K562 (cell line): ENCODE results near the gene TWIST1. TPM values are rescaled to one million over a fixed set of nuclear protein-coding genes. Genes with fewer than 3 reads are reported as not detected.

Experiments used
- ATAC-seq: fragments of 200-7000 bp; cut with Tn5 transposase; 3 replicates; pipeline ENCODE4 v1.9.1; 2020; ENCODE audit warnings: moderate library complexity
- BruUV-seq: library from RNA; stranded (reverse); fragments of 400-500 nt; replicated peaks from 2 replicates; lab custom pipeline; 2021; lab: Mats Ljungman, UMichigan
- CTCF ChIA-PET: fragments of 300-600 bp; formaldehyde crosslinking; extraction: SDS; loops from one replicate; lab custom pipeline; 2021; ENCODE audit warnings: low intra/inter-chr PET ratio; lab: Yijun Ruan, JAX
- POLR2A ChIA-PET: fragments of 300-600, 350-650 bp; sonication (Branson Sonifier 250); formaldehyde crosslinking; extraction: SDS; loops from one replicate; lab custom pipeline; 2021; ENCODE audit warnings: antibody characterized with exemption, inconsistent platforms; lab: Yijun Ruan, JAX
- DNase-seq, 4 experiments: peaks; one replicate each; pipeline versions ENCODE4 v3.0.0 to v3.0.0-alpha.2; 2011 to 2018; ENCODE audit warnings: low spot score in 3 of 4, mixed read lengths in 3 of 4; ENCODE audit errors: extremely low read depth in 1 of 4
- FAIRE-seq: peaks from 2 replicates; lab custom pipeline; 2011; peaks lifted over from hg19 to GRCh38; lab: Jason Lieb, UNC
- H2AFZ ChIP-seq: 2 replicates; pipeline ENCODE4 v1.6.0; 2011; ENCODE audit warnings: low read depth, low read length, control low read depth, inconsistent platforms
- H3K27ac ChIP-seq: fragments of 200-600 bp; 3 replicates; pipeline ENCODE4 v1.8.0; 2011; ENCODE audit warnings: low read depth, mild to moderate bottlenecking, control low read depth, inconsistent platforms, low read length, moderate library complexity, mixed read lengths; ENCODE audit errors: extremely low read depth
- H3K27me3 ChIP-seq, 2 experiments: fragments of 300-600 bp in 1 of 2; 2 replicates in 1 of 2; 3 replicates in 1 of 2; pipeline versions ENCODE4 v1.6.0 to v1.8.0; 2011; ENCODE audit warnings: inconsistent platforms in 2 of 2, low read length in 2 of 2, mild to moderate bottlenecking in 1 of 2, mixed read lengths in 1 of 2, moderate library complexity in 1 of 2; ENCODE audit not compliant: control insufficient read depth in 2 of 2, insufficient read depth in 2 of 2
- H3K36me3 ChIP-seq: fragments of 300-600 bp; 3 replicates; pipeline ENCODE4 v1.8.0; 2011; ENCODE audit warnings: mild to moderate bottlenecking, low read length, inconsistent platforms; ENCODE audit not compliant: control insufficient read depth, insufficient read depth
- H3K4me1 ChIP-seq, 2 experiments: fragments of 200-600 bp in 1 of 2; replicated peaks in 1 of 2; 2 replicates in 1 of 2; 3 replicates in 1 of 2; pipeline versions ENCODE4 v1.5.1 to v1.8.0; 2011; ENCODE audit warnings: inconsistent platforms in 2 of 2, low read length in 2 of 2, mild to moderate bottlenecking in 1 of 2, mixed read lengths in 1 of 2, moderate library complexity in 1 of 2; ENCODE audit not compliant: control insufficient read depth in 2 of 2, insufficient read depth in 2 of 2
- H3K4me2 ChIP-seq: 2 replicates; pipeline ENCODE4 v1.6.1; 2011; ENCODE audit warnings: low read length, control low read depth, inconsistent platforms, mixed read lengths; ENCODE audit not compliant: insufficient read depth
- H3K4me3 ChIP-seq: fragments of 200-600 bp; sonication (generic), shearing (Covaris generic); 2 replicates; pipeline ENCODE4 v1.5.1; 2016; ENCODE audit warnings: control low read depth, inconsistent platforms
- H3K79me2 ChIP-seq: fragments of 200-600 bp; 3 replicates; pipeline ENCODE4 v1.8.0; 2011; ENCODE audit warnings: low read length, inconsistent platforms; ENCODE audit not compliant: control insufficient read depth, insufficient read depth
- H3K9ac ChIP-seq, 2 experiments: 2 replicates each; pipeline versions ENCODE4 v1.6.0 to v1.6.1; 2011; ENCODE audit warnings: low read depth in 2 of 2, low read length in 2 of 2, control low read depth in 1 of 2, inconsistent platforms in 1 of 2, mild to moderate bottlenecking in 1 of 2, mixed read lengths in 1 of 2; ENCODE audit not compliant: insufficient read depth in 1 of 2
- H3K9me1 ChIP-seq: one replicate; pipeline ENCODE4 v1.6.0; 2011; ENCODE audit warnings: inconsistent platforms, mild to moderate bottlenecking, low read length, moderate library complexity; ENCODE audit not compliant: control insufficient read depth, insufficient read depth
- H3K9me3 ChIP-seq: replicated peaks from 2 replicates; pipeline ENCODE4 v1.5.1; 2011; ENCODE audit warnings: low read depth, low read length, inconsistent platforms; ENCODE audit not compliant: control insufficient read depth, insufficient read depth
- H4K20me1 ChIP-seq: replicated peaks from 2 replicates; pipeline ENCODE4 v1.6.1; 2011; ENCODE audit warnings: low read length, inconsistent platforms, mixed read lengths; ENCODE audit not compliant: control insufficient read depth, insufficient read depth
- ADNP ChIP-seq: fragments of 200-800 bp; sonication (Bioruptor generic); IDR thresholded peaks from 2 replicates; pipeline ENCODE4 v1.6.1; 2016; ENCODE audit warnings: missing genetic modification characterization, missing compliant biosample characterization
- CTCF ChIP-seq, 3 experiments: IDR thresholded peaks in 2 of 3; conservative IDR thresholded peaks in 1 of 3; 2 replicates each; pipeline ENCODE4 v1.5.1; 2011 to 2012; ENCODE audit warnings: low read length in 3 of 3, mild to moderate bottlenecking in 3 of 3, control low read depth in 2 of 3, improper control_type of control experiment in 1 of 3, inconsistent platforms in 1 of 3, low read depth in 1 of 3, mixed read lengths in 1 of 3, moderate library complexity in 1 of 3; ENCODE audit not compliant: insufficient read depth in 2 of 3
- ILF3 ChIP-seq: fragments of 450-650 bp; IDR thresholded peaks from 2 replicates; pipeline ENCODE4 v1.6.1; 2018; ENCODE audit warnings: antibody characterized with exemption, mild to moderate bottlenecking, moderate library complexity, borderline replicate concordance
- KAT7 ChIP-seq: sonication (generic); formaldehyde crosslinking; IDR thresholded peaks from 2 replicates; pipeline ENCODE4 v1.8.0; 2022; ENCODE audit warnings: missing genetic modification reagents, mild to moderate bottlenecking, borderline replicate concordance
- NONO ChIP-seq, 2 experiments: fragments of 200-400 bp in 1 of 2; fragments of 450-650 bp in 1 of 2; formaldehyde crosslinking in 1 of 2; IDR thresholded peaks; 2 replicates each; pipeline ENCODE4 v1.6.1; 2017; ENCODE audit warnings: low read depth in 2 of 2, mild to moderate bottlenecking in 2 of 2, moderate library complexity in 2 of 2, low read length in 1 of 2
- SNRNP70 ChIP-seq: fragments of 200-400 bp; formaldehyde crosslinking; optimal IDR thresholded peaks from 2 replicates; pipeline ENCODE3; 2017; ENCODE audit warnings: low read depth, low read length
- SOX6 ChIP-seq: fragments of 450-650 bp; IDR thresholded peaks from 2 replicates; pipeline ENCODE4 v1.6.1; 2014; ENCODE audit warnings: mild to moderate bottlenecking
- TBL1XR1 ChIP-seq, 2 experiments: IDR thresholded peaks; 2 replicates each; pipeline ENCODE4 v1.6.1; 2012; ENCODE audit warnings: improper control_type of control experiment in 2 of 2, low read length in 2 of 2, mild to moderate bottlenecking in 1 of 2
- ZNF24 ChIP-seq: fragments of 450-650 bp; IDR thresholded peaks from 2 replicates; pipeline ENCODE4 v1.6.1; 2016
- ZNF347 ChIP-seq: fragments of 450-650 bp; formaldehyde crosslinking; IDR thresholded peaks from 2 replicates; pipeline ENCODE4 v1.4.0; 2020; ENCODE audit warnings: low read depth, mild to moderate bottlenecking, moderate library complexity
- ZNF512 ChIP-seq: IDR thresholded peaks from 2 replicates; pipeline ENCODE4 v1.6.1; 2016; ENCODE audit warnings: missing genetic modification characterization, missing compliant biosample characterization
- ZNF696 ChIP-seq: fragments of 250-450 bp; sonication (Bioruptor Pico); conservative IDR thresholded peaks from 2 replicates; pipeline ENCODE4 v1.4.0; 2020; ENCODE audit warnings: mild to moderate bottlenecking, moderate library complexity
- ZSCAN29 ChIP-seq: fragments of 450-650 bp; IDR thresholded peaks from 2 replicates; pipeline ENCODE4 v1.6.1; 2017
- ZZZ3 ChIP-seq: fragments of 450-650 bp; IDR thresholded peaks from 2 replicates; pipeline ENCODE4 v1.6.1; 2016; ENCODE audit warnings: antibody characterized with exemption, mild to moderate bottlenecking, moderate library complexity
- WGBS: fragments of 100-300 bp; shearing (Covaris generic); methylation state at CpG from one replicate; pipeline ENCODE4 v1.1.6; 2016; ENCODE audit warnings: low coverage, mixed read lengths; ENCODE audit not compliant: insufficient coverage; ENCODE audit errors: missing lambda C conversion rate; 5-methylcytosine and 5-hydroxymethylcytosine counted together
- in situ Hi-C: fragments of 300-500 bp; cut with MboI; formaldehyde crosslinking; loops from 4 replicates; pipeline ENCODE4 v1.15.0; 2018; ENCODE audit warnings: inconsistent platforms, mixed read lengths
- intact Hi-C: fragments of 100-400 bp; cut with micrococcal nuclease; formaldehyde crosslinking; loops from 2 replicates; pipeline ENCODE4 v1.14.2; 2022
- polyA plus RNA-seq, 8 experiments: library from polyadenylated mRNA; depleted of rRNA in 4 of 8; stranded (reverse) in 5 of 8; unstranded in 3 of 8; fragments of >200 nt; fragmentation: Nextera tagmentation in 2 of 8; fragmentation: Illumina TruSeq in 1 of 8; extraction: Ambion mirVana in 2 of 8; extraction: Trizol in 1 of 8; gene quantifications; 2 replicates each; pipeline versions ENCODE4 v1.2.1 to v1.2.3, GENCODE V29; 2011 to 2014; ENCODE audit warnings: inconsistent platforms in 1 of 8, missing spikeins in 1 of 8
- total RNA-seq, 7 experiments: library from RNA; depleted of rRNA in 6 of 7; stranded (reverse); fragments of >200 nt in 6 of 7; fragmentation: Illumina TruSeq in 2 of 7; extraction: Trizol in 2 of 7; gene quantifications; 2 replicates each; pipeline versions ENCODE4 v1.2.1 to v1.2.3, GENCODE V29; 2011 to 2021; ENCODE audit warnings: low replicate concordance in 1 of 7

The TWIST1 gene
- total and polyA plus RNA-seq, 9 of the 15 experiments (the other 6 are each of a cell fraction or from before 2014, with no cell fraction given) = 0.10 to 0.86 (median 0.15) TPM; not detected in 2

DNA sequence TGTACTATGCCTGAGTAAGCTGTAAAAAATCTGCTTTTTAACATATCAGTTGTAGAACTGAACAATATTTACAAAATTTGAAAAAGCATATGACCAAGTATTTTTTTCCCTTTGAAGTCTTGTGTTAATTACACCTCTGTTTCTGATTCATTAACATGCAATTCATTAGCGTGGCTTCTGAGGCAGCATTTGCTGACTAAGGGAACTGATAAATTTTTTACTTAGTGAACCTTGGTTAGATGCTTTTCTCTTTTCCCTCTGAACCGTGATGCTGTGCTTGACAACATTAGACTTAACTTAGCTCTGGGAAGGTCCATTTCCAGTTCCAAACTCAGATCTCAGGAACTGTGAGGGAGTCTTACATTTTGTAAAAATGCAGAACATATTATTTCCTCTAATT is 28.1 kb downstream of the TWIST1 start:
- CTCF ChIA-PET = no interaction called here
- Histone ChIP-seq H3K4me3 (no peak overlapping the region), H3K4me2 (no peak overlapping the region), H3K36me3 (no peaks in the 10 kb centered on the region), H2AFZ (no peak overlapping the region), H3K27ac (no peak overlapping the region), H3K27me3 (no peaks in the 10 kb centered on the region), H3K4me1 (no peaks in the 10 kb centered on the region), H3K9me1 (no peaks in the 10 kb centered on the region), H3K9ac (no peak overlapping the region), H4K20me1 (no peaks in the 10 kb centered on the region), H3K79me2 (no peaks in the 10 kb centered on the region), H3K9me3 (no peaks in the 10 kb centered on the region)
- no TSS peak for BruUV-seq
- FAIRE-seq (no peak), ATAC-seq (no peak), DNase-seq (no peak)
- in situ Hi-C loops = no loop called here
- 4% methylated on average over 2 of the region's 2 CpGs for WGBS
- no peak for TF ChIP-seq ZNF512 (tag)
- no peak for TF ChIP-seq SOX6
- no peak for TF ChIP-seq SNRNP70
- POLR2A ChIA-PET = no interaction called here
- intact Hi-C loops = no loop called here

DNA sequence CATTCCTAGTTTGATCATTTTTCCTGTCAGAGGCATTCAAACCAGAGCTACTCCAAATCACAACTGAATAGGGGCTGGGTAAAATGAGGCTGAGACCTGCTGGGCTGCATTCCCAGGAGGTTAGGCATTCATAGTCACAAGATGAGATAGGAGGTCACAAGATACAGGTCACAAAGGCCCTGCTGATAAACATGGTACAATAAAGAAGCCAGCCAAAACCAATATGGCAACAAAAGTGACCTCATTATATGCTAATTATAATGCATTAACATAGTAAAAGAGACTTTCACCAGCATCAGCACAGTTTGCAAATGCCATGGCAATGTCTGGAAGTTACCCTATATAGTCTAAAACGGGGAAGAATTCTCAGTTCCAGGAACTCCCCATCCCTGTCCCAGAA is 37.3 kb downstream of the TWIST1 start:
- Histone ChIP-seq H3K4me3 (no peak overlapping the region), H3K4me2 (no peak overlapping the region), H3K4me1 (no peaks in the 10 kb centered on the region), H2AFZ (no peak overlapping the region), H3K9me1 (no peaks in the 10 kb centered on the region), H4K20me1 (no peaks in the 10 kb centered on the region), H3K36me3 (no peaks in the 10 kb centered on the region), H3K27me3 (no peaks in the 10 kb centered on the region), H3K9ac (no peak overlapping the region), H3K79me2 (no peaks in the 10 kb centered on the region), H3K9me3 (no peaks in the 10 kb centered on the region), H3K27ac (no peak overlapping the region)
- 0% methylated on average over 1 of the region's 1 CpG for WGBS
- no peak for DNase-seq
- ChIA-PET POLR2A (no interaction called here), CTCF (no interaction called here)
- no TSS peak for BruUV-seq
- FAIRE-seq = no peak
- no peak for ATAC-seq
- in situ Hi-C loops = no loop called here
- intact Hi-C loops = no loop called here
- TF ChIP-seq ZZZ3 (no peak), KAT7 (no peak), ZNF347 (no peak), ADNP (tag) (no peak), NONO (IDR thresholded peaks at IDR 0.05; ENCODE audit: low read depth in 2 of 2, low read length in 1 of 2) (no peak), CTCF (IDR thresholded peaks at IDR 0.05 in 2 of 3, conservative IDR thresholded peaks at IDR 0.05 in 1 of 3; ENCODE audit: insufficient read depth in 2 of 3, low read depth in 1 of 3, low read length in 3 of 3) (no peak), ZSCAN29 (no peak), ILF3 (no peak), ZNF696 (CRISPR knock-in tag) (no peak), ZNF24 (no peak), TBL1XR1 (IDR thresholded peaks at IDR 0.05; ENCODE audit: low read length in 2 of 2) (no peak)
